ENCODE results near the gene NELFB.
"Not testable (repeated sequence)": the region's sequence is repeated elsewhere in the genome, so short reads cannot be mapped to it uniquely, and the experiment has no call there.

The NELFB gene

DNA sequence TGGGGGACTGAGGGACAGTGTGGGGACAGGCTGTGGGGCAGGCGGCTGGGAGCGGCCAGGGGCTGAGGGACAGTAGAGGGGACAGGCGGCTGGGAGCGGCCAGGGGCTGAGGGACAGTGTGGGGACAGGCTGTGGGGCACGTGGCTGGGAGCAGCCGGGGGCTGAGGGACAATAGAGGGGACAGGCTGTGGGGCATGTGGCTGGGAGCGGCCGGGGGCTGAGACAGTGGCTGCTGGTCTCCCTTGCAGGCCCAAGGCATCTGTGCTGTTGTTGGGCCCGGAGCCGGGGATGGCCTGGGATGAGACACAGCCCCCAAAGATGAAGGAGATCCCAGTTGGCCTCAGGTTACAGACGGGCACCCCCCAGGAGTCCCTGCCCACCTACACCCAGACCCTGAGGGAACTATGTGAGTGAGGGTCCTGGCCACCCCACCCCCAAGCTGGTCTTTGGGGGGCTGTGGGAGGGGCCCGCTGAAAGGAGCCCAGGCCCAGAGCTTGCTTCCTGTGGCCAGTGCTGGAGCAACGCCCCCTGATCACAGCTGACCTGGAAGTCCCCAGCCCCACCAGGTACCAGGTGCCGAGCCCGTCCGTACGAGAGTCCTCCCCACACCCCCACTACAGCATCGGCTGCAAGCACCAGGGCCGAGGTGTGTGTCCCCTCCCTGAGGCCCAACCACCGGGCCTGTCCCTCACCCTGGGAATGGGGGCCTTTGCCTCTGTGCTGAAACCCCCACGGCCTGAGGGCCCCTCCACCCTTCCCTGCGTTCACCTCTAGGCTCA, 3.4 kb upstream of the NELFB start:
- no peak for DNase-seq

GRCh38 chr9:137252555-137253506, 2.3 kb upstream of the NELFB start:
- DNase-seq, result no peak

GRCh38 chr9:137253717-137254623, 1.2 kb upstream of the NELFB start:
- no peak for DNase-seq

DNA sequence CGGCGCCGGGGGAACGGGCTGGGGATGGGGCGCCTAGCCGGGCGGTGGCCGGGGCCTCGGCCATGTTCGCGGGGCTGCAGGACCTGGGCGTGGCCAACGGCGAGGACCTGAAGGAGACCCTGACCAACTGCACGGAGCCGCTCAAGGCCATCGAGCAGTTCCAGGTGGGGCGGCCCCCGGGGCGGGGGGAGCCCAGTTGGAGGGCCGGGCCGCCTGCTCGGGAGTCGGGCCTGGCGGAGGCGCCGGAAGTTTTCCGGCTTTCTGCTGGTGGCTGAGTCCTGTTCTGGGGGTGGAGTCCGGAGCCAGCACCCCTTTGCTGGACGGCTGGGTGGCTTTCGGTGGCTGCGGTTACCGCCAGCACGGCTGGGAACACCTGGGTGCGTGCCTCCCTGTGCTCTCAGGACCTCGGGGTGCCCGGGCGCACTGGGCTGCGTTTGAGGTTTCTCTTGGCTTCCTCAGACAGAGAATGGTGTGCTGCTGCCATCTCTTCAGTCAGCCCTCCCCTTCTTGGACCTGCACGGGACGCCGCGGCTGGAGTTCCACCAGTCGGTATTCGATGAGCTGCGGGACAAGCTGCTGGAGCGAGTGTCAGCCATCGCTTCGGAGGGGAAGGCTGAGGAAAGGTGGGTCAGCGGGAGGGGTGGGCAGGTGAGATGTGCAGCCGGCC, 454 bp downstream of the NELFB start:
- DNase-seq, result no peak

- no peak for DNase-seq
Observed at GRCh38 chr9:137256362-137256761, 1.2 kb downstream of the NELFB start.

GRCh38 chr9:137256856-137257255, 1.7 kb downstream of the NELFB start:
- no peak for DNase-seq

- DNase-seq, result not testable (repeated sequence)
Observed at GRCh38 chr9:137262173-137262908, 7.2 kb downstream of the NELFB start.

DNA sequence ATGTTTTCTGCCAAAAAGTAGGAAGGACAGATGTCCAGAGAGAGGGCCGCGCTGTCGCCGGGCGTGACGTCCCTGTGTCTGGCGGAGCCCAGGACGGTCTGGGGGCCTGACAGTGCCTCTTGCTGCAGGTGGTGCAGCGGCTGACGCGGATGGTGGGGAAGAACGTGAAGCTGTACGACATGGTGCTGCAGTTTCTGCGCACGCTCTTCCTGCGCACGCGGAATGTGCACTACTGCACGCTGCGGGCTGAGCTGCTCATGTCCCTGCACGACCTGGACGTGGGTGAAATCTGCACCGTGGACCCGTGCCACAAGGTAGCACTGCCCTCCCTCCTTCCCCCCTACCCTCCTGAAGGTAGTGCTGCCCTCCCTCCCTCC, 7.8 kb downstream of the NELFB start:
- DNase-seq, result no peak

DNA sequence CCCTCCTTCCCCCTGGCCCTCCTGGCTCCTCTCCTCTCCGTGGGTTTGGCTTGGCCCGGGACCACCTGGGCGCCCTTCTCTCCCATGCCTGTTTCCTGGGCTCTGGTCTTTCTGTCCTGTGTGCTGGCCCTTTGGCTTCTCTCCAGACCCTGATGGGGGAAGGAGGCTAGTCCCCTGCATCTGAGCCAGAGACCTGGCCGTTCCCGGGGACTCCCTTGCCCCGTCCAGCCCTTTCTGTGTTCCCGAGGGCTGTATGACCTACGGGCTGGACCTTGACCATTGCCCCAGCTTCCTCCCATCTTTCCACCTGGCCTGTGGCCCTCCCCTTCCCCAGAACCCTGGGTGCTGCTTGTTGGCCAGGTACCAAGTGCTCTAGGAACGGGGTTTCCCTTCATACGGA, 8.4 kb downstream of the NELFB start:
- no peak for DNase-seq

DNA sequence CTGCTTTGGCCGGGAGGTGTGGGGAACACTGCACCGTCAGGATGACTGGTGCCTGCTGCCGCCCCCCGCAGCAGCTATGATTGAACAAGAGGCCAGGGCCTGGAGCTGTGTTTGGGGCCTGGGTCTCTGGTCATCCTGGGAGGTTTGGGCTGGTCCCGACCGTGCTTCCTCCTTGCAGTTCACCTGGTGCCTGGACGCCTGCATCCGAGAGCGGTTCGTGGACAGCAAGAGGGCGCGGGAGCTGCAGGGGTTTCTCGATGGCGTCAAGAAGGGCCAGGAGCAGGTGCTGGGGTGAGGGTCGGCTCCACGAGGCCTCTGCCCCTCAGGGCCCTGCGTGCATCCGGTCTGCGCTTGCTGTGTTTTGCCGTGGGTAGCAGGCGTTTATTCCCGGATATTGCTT, 8.9 kb downstream of the NELFB start:
- no peak for DNase-seq

DNA sequence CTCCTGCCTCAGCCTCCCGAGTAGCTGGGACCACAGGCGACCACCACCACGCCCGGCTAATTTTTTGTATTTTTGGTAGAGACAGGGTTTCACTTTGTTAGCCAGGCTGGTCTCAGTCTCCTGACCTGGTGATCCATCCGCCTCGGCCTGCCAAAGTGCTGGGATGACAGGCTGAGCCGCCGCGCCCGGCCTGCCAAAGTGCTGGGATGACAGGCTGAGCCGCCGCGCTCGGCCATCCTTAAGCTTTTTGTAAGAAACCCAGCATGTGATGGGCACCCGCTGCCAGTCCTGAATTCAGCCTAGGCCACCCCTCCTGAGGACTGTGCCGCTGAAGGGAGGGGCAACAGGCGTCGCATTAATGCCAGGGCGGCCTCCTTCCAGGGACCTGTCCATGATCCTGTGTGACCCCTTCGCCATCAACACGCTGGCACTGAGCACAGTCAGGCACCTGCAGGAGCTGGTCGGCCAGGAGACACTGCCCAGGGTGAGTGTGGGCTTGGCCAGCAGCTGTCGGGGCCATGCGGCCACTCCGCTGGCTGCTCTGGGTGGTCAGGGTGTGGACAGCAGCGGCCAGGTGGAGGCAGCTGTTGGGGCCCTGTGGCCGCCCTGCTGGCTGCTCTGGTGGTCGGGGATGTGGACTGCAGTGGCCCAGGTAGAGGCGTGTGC, 10.5 kb downstream of the NELFB start:
- DNase-seq, result no peak

- no peak for DNase-seq
Observed at GRCh38 chr9:137266162-137266527, 11.0 kb downstream of the NELFB start.

- DNase-seq, result no peak
Observed at GRCh38 chr9:137266585-137267453, 11.7 kb downstream of the NELFB start.

- DNase-seq, result no peak
Observed at GRCh38 chr9:137267933-137268355, 12.8 kb downstream of the NELFB start.

- DNase-seq, result no peak
Observed at GRCh38 chr9:137268538-137269201, 13.5 kb downstream of the NELFB start.

DNA sequence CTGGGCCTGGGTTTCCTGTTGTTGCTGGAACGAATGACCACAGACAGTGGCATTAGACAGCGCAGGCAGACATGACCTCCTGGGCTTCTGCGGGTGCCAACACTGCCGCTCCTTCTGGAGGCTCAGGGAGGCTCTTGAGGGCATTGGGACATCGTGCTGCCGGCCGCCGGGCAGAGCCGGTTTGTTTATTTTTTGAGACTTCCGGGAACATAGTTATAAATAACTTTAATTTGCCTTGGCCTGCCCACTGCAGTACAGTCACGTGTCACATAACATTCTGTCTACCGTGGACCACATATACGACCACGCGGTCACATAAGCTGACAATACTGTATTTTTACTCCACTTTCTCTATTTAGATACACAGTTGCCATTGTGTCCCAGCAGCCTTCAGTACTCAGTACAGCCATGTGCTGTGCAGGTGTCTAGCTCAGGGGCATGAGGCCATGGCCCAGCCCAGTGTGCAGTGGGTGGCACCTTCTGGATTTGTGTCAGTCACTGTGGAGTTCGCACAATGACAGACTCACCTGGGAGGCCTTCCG, 14.2 kb downstream of the NELFB start:
- DNase-seq, result no peak

DNA sequence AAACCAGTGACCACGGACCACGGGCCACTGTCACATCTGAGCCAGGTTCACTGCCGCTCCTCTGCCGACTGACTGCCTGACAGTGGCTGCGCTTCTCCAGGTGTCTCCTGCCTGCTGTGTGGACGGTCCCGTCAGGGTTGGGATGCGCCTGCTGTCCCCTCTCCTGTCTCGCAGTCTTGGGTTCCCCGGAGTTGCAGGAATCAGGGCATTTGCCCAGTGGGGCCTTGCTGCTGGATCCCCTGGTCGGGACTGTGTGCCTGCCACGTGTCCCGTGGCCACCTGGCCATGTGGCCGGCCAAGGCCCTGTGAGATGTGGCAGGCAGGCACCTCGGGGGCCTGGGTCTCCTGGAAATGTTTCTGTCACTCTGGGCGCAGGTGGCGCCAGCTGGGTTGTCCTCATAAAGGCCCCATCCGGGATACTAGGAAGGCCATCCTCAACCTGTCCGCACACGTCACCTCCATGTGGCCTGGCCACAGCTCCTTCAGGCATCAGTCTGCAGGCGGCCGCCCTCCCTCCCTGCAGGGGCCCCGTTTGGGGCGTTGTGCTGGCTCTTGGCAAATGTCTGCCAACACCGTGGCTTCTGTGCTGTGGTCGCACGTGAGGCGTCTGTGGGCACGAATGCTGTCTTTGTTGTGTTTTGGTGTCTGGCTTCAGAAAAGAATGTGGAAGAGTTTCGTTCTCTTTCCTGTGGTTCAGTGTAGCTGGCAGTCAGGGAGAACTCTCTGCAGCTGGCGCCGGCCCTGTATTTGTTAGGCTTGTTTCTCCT, 16.0 kb downstream of the NELFB start:
- no peak for DNase-seq

GRCh38 chr9:137271696-137272076, 16.6 kb downstream of the NELFB start:
- no peak for DNase-seq

Measured in activated naive CD4-positive, alpha-beta T cell treated with anti-CD3 and anti-CD28 coated beads, Interleukin-2, amount 50 U/mL, for 16 hours (primary cell).